T-helper 17 cell (primary cell): ENCODE data around the gene MRGPRG. TPM values are rescaled to one million over a fixed set of nuclear protein-coding genes. Genes with fewer than 3 reads are reported as not detected.
"Not testable (repeated sequence)": the region's sequence is repeated elsewhere in the genome, so short reads cannot be mapped to it uniquely, and the experiment has no call there.

Source experiments
- ATAC-seq: fragments of 150-1000 bp; cut with Tn5 transposase; 2 replicates; pipeline ENCODE4 v1.10.0; 2021; ENCODE audit warnings: mild to moderate bottlenecking, moderate library complexity
- DNase-seq, 3 donors: peaks; one replicate each; pipeline versions ENCODE4 v3.0.0 to v3.0.0-alpha.2; 2020 to 2021
- H3K9me3 ChIP-seq: one replicate; pipeline ENCODE4 v1.7.0; 2013; ENCODE audit warnings: low read length, mild to moderate bottlenecking; ENCODE audit not compliant: control insufficient read depth, poor library complexity, severe bottlenecking
- H3K27ac Mint-ChIP-seq: one replicate; pipeline ENCODE4 v1.8.0; 2022; ENCODE audit warnings: mild to moderate bottlenecking, moderate library complexity, mixed read lengths
- H3K27me3 Mint-ChIP-seq: one replicate; pipeline ENCODE4 v1.8.0; 2022; ENCODE audit warnings: mixed read lengths
- H3K36me3 Mint-ChIP-seq: one replicate; pipeline ENCODE4 v1.8.0; 2022; ENCODE audit warnings: low read depth, mixed read lengths
- H3K4me1 Mint-ChIP-seq: one replicate; pipeline ENCODE4 v1.8.0; 2022; ENCODE audit warnings: mild to moderate bottlenecking, mixed read lengths
- H3K4me3 Mint-ChIP-seq: one replicate; pipeline ENCODE4 v1.8.0; 2022; ENCODE audit warnings: mild to moderate bottlenecking, moderate library complexity, mixed read lengths
- total RNA-seq, 4 donors: library from RNA in 2 of 4; stranded (reverse) in 2 of 4; gene quantifications; one replicate each; pipeline ENCODE4 v1.2.3 and lab custom pipeline; 2022 to 2026

MRGPRG gene
- total RNA-seq, 2 donors from 2014 or later: not detected

- Mint-ChIP-seq H3K4me3 (no peak overlapping the region), H3K4me1 (no peaks in the 10 kb centered on the region), H3K27ac (no peak overlapping the region), H3K36me3 (no peaks in the 10 kb centered on the region), H3K27me3 (peaks cover 2% of the 10 kb centered on the region)
- no peak for ATAC-seq
- no peaks in the 10 kb centered on the region for H3K9me3 ChIP-seq
- no peak for DNase-seq
These were observed 42.1 kb downstream of the MRGPRG start for GRCh38 chr11:3176487-3176886.

GRCh38 chr11:3175194-3175593 is 43.4 kb downstream of the MRGPRG start:
- DNase-seq: no peak
- H3K9me3 ChIP-seq: no peaks in the 10 kb centered on the region
- no peak for ATAC-seq
- Mint-ChIP-seq H3K4me3 (no peak overlapping the region), H3K36me3 (no peaks in the 10 kb centered on the region), H3K27ac (no peak overlapping the region), H3K27me3 (no peaks in the 10 kb centered on the region), H3K4me1 (no peaks in the 10 kb centered on the region)

- peaks cover 6% of the 10 kb centered on the region for H3K27me3 Mint-ChIP-seq
- H3K27ac Mint-ChIP-seq: no peak overlapping the region
- DNase-seq (no peak), ATAC-seq (no peak)
- H3K4me3 Mint-ChIP-seq: no peak overlapping the region
- no peaks in the 10 kb centered on the region for H3K9me3 ChIP-seq
- H3K4me1 Mint-ChIP-seq: peaks cover 3% of the 10 kb centered on the region
- H3K36me3 Mint-ChIP-seq: no peaks in the 10 kb centered on the region
These were observed 44.2 kb downstream of the MRGPRG start for GRCh38 chr11:3174387-3174786.

GRCh38 chr11:3173795-3174194 is 44.8 kb downstream of the MRGPRG start:
- H3K9me3 ChIP-seq: no peaks in the 10 kb centered on the region
- Mint-ChIP-seq H3K4me1 (peaks cover 3% of the 10 kb centered on the region), H3K36me3 (no peaks in the 10 kb centered on the region), H3K27ac (no peak overlapping the region), H3K4me3 (no peak overlapping the region), H3K27me3 (peaks cover 6% of the 10 kb centered on the region)
- no peak for DNase-seq
- no peak for ATAC-seq

GRCh38 chr11:3171931-3172560 is 46.6 kb downstream of the MRGPRG start:
- peaks cover 13% of the 10 kb centered on the region for H3K27me3 Mint-ChIP-seq
- ATAC-seq: no peak
- DNase-seq: no peak
- no peak overlapping the region for H3K27ac Mint-ChIP-seq
- no peaks in the 10 kb centered on the region for H3K9me3 ChIP-seq
- H3K4me3 Mint-ChIP-seq: no peak overlapping the region
- H3K4me1 Mint-ChIP-seq: peaks cover 3% of the 10 kb centered on the region
- H3K36me3 Mint-ChIP-seq: no peaks in the 10 kb centered on the region

- Mint-ChIP-seq H3K27ac (no peak overlapping the region), H3K4me1 (peaks cover 3% of the 10 kb centered on the region), H3K4me3 (no peak overlapping the region), H3K36me3 (no peaks in the 10 kb centered on the region), H3K27me3 (peaks cover 18% of the 10 kb centered on the region)
- no peak for ATAC-seq
- H3K9me3 ChIP-seq: no peaks in the 10 kb centered on the region
- no peak for DNase-seq
These were observed 47.6 kb downstream of the MRGPRG start for GRCh38 chr11:3170756-3171650.

- peak overlapping the region; percentile 77 for H3K4me3 Mint-ChIP-seq
- H3K4me1 Mint-ChIP-seq: peaks cover 7% of the 10 kb centered on the region
- peaks cover 23% of the 10 kb centered on the region for H3K27me3 Mint-ChIP-seq
- ATAC-seq (no peak), DNase-seq (no peak)
- H3K36me3 Mint-ChIP-seq: no peaks in the 10 kb centered on the region
- no peaks in the 10 kb centered on the region for H3K9me3 ChIP-seq
- H3K27ac Mint-ChIP-seq: no peak overlapping the region
These were observed 48.4 kb downstream of the MRGPRG start for GRCh38 chr11:3170044-3170755.

- H3K4me3 Mint-ChIP-seq: peak overlapping the region; percentile 77
- H3K9me3 ChIP-seq: no peaks in the 10 kb centered on the region
- no peak for DNase-seq
- peaks cover 7% of the 10 kb centered on the region for H3K4me1 Mint-ChIP-seq
- ATAC-seq: peak; percentile 20
- H3K27me3 Mint-ChIP-seq: peaks cover 23% of the 10 kb centered on the region
- no peaks in the 10 kb centered on the region for H3K36me3 Mint-ChIP-seq
- no peak overlapping the region for H3K27ac Mint-ChIP-seq
These were observed 49.2 kb downstream of the MRGPRG start for GRCh38 chr11:3169255-3170043.

GRCh38 chr11:3168742-3169254 is 49.8 kb downstream of the MRGPRG start:
- DNase-seq, H3K27ac Mint-ChIP-seq, H3K4me1 Mint-ChIP-seq, H3K9me3 ChIP-seq, H3K36me3 Mint-ChIP-seq, H3K4me3 Mint-ChIP-seq, ATAC-seq: not testable (repeated sequence)
- H3K27me3 Mint-ChIP-seq: peaks cover 23% of the 10 kb centered on the region

Other genes with a start within 250 kb of the MRGPRG start
- gene NAP1L4, start 226.5 kb downstream of the MRGPRG start, total RNA-seq: 100 to 1,000 TPM; 229 to 275 TPM
- 10 to 100 TPM; 41.4 to 52.0 TPM for gene CARS1, start 161.4 kb downstream of the MRGPRG start, total RNA-seq
- gene OSBPL5, start 53.5 kb downstream of the MRGPRG start, total RNA-seq: 1 to 10 TPM; 6.8 to 8.1 TPM
- not detected for gene MRGPRE, start 13.6 kb upstream of the MRGPRG start, total RNA-seq
- gene ZNF195, start 160.3 kb upstream of the MRGPRG start, total RNA-seq: 10 to 100 TPM; 21.5 to 27.6 TPM